ENCODE data around the gene THADA.
A peak's percentile ranks its signal among the peaks of the same experiment; 100 is the strongest.
"Not testable (repeated sequence)": the region's sequence is repeated elsewhere in the genome, so short reads cannot be mapped to it uniquely, and the experiment has no call there.

The THADA gene

GRCh38 chr2:43199492-43200488 lies 396.0 kb downstream of the THADA start:
- no peak for DNase-seq

DNA sequence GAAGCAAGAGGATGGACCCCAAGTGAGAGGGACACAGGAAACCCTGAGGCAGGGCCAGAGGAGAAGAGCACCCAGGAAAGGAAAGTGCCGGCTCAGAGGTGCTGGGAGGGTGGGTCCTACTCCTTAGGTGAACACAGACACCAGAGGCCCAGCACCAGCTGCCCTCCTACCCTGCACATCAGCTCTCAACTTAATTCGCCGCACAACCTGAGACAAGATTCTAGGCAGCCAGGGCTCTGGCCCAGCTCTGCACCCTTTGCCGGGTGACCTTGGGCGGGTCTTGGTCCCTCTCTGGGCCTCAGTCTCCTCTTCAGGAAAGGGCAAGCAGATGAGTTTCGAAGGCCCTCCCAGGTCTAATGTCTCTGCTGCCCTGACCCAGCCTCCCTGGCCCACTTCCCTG lies 397.6 kb downstream of the THADA start:
- DNase-seq = no peak

DNA sequence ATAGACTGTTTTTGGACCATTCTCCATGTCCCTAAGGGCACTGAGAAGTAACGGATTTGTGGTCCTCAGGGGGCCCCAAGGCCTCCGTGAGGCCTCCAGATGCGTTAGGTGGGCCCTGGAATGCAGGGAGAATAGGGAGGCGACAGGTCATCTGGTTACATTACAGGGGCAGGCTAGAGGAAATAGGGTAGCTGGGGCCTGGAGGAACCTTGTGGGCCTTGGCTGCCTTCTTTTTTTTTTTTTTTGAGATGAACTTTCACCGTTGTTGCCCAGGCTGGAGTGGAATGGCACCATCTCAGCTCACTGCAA lies 398.3 kb downstream of the THADA start:
- no peak for DNase-seq

GRCh38 chr2:43196768-43197587 lies 398.9 kb downstream of the THADA start:
- peak; percentile 26 for DNase-seq

DNA sequence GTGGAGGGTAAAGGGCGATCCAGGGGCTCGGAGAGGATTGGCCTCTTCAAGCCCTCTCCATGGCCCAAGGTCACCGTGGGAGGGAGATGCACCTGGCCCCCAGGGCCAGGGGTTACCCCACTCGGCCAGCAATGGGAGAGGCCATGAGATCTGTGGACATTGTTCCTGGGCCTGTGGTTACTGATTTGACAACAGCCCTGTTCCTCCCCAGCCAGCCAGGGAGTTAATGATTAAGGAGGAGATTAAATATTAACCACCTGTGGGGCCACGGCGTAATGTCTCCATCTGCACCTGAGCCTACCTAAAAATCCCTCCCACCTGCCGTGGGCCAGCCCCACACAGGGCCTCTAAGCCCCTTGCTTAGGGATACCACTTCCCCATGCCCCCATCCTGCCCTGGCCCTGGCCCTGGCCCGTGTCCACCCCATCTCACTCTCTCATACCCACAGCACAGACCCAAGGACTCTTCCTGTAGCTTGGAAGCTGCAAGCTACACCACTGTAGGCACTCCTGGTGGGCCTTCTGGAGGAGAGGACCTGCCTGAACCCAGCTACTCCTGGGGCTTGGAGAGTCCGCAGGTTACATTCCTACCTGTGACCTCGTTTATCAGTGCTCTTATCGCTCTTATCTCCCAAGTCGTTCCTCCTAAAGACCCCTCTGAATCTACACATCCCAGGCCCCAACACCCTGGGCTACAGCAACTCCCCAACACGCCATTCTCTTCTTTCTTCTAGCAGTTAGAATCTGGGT lies 401.5 kb downstream of the THADA start:
- no peak for DNase-seq

- no peak for DNase-seq
Observed at GRCh38 chr2:43193652-43194120, 402.2 kb downstream of the THADA start.

DNA sequence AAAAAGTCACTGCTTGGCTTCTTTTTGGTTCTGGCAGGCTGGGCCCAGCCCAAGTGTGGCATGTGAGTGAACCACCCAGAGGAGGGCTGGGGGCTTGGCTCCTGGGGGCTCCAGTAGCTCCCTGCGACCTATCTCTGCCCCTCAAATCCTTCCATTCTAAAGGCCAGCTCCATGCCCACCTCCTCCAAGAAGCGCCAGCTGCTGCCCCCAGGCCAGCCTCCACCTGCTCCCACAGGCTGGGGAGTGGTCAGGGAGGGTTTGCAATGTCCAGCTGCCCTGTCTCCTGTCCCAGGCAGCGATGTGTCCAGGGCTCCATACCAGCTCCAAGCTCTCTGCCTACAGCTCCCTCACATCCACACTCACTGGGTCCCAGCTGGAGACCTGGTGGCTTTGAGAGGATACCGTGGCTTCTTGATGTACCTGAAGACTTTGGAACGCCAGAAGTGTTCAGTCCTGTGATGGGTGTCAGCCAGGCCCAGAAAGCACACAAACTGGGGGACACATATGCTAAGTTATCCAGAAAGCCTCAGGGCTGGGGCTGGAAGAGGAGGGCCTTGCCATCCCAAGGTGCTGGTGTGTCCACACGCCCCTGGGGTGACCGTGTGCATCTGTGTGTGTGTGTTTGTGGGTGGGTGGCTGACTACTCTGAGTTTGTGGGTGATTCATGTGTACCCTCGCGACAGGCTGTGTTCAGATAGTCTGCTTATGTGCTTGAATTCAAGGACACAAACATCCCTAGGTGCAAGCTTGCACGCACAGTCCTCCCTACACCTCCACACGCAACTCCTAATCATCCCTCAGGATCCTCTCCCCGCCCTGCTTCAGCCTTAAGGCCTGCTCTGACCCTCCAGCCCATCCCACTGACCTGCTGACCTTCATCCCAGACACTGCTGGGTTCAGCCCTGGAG lies 402.8 kb downstream of the THADA start:
- no peak for DNase-seq

- DNase-seq = no peak
Observed at GRCh38 chr2:43191947-43192516, 403.8 kb downstream of the THADA start.

GRCh38 chr2:43190311-43191052 lies 405.4 kb downstream of the THADA start:
- no peak for DNase-seq

- not testable (repeated sequence) for DNase-seq
Observed at GRCh38 chr2:43189861-43190260, 406.0 kb downstream of the THADA start.

DNA sequence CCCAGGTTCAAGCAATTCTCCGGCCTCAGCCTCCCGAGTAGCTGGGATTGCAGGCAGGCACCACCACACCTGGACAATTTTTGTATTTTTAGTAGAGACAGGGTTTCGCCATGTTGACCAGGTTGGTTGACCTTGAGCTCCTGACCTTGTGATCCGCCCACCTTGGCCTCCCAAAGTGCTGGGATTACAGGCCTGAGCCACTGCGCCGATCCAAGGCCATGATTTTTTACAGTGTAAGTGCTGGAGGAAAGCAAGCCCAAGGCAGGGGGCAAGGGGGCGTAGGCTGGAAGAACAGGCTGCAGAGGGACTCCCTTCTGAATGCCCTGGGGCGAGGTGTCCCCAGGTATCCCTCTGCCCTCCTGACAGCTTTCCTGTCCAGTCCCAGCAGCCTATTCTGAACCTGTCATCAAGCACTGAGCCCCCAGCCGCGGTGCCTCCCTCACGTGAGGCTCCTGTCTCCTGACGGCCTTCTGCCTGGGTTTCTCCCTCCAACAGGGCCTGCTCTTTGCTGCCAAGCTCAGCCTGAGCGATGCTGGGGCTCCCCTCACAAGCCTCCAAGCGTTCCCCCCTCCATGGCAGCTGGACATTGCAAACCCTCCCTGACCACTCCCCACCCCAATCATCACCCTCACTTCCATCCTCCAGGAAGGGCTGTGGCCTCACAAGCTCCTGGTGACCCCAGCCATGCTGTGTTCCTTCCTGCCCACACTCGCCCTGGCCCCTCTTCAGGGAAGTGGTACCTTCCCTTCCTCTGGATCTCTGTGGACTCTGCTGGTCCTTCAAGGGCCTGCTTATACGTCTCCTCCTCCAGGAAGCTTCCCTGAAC lies 407.1 kb downstream of the THADA start:
- no peak for DNase-seq

GRCh38 chr2:43186679-43187374 lies 409.0 kb downstream of the THADA start:
- no peak for DNase-seq

DNA sequence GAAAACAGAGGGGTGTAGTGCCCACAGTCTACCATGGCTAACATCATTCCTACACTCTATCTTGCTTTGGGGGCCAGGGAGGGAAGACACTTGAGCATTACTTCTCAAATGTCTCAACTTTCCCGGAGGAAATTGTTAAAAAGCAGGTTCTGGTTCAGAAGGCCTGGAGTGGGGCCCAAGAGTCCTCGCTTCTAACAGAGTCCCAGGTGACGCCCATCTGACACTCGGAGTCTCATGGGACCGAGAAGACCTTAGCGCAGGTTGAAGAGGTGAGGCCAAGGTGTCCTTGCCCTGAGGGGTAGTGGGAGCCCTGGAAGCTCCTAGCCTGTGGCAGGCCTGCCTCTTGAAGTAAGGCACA lies 409.5 kb downstream of the THADA start:
- no peak for DNase-seq

GRCh38 chr2:43185146-43185545 lies 410.7 kb downstream of the THADA start:
- no peak for DNase-seq

GRCh38 chr2:43184339-43184895 lies 411.4 kb downstream of the THADA start:
- peak; percentile 63 for DNase-seq

GRCh38 chr2:43183743-43184142 lies 412.1 kb downstream of the THADA start:
- DNase-seq = peak; percentile 11

DNA sequence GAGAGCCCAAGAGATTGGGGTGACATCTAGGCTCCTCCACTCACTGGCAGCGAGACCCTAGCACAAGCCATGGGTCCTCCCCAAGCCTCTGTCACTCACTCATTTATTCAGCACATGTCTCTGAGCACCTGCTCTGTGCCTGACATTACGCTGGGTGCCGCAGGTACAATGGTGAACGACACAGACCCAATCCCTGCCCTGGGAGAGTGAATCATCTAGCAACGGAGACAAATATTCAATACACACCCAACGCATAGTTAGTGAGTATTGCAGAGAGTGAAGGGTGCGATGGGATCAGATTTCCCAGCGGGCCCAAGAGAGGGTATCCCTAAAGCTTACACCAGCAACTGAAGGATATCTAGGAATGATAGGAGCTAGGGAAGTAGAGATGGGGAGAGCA lies 414.9 kb downstream of the THADA start:
- no peak for DNase-seq
